Left ventricle myocardium superior (tissue), 1 donor: ENCODE measurements around the gene FASN. TPM values are rescaled to one million over a fixed set of nuclear protein-coding genes. Genes with fewer than 3 reads are reported as not detected.
"Not testable (repeated sequence)": the region's sequence is repeated elsewhere in the genome, so short reads cannot be mapped to it uniquely, and the experiment has no call there.

Source experiments
- ATAC-seq: fragments of 200-7000 bp; cut with Tn5 transposase; one replicate; pipeline ENCODE4 v1.9.1; 2020; ENCODE audit warnings: mild to moderate bottlenecking, moderate library complexity
- DNase-seq: peaks from one replicate; pipeline ENCODE4 v3.0.0-alpha.2; 2020
- intact Hi-C: fragments of 100-400 bp; cut with micrococcal nuclease; formaldehyde crosslinking; loops from one replicate; pipeline ENCODE4 v1.11.0; 2022
- total RNA-seq: library from RNA; stranded (reverse); fragmentation: NEBNext Ultra II Directional; extraction: Animal tissue kit (Norgen Biotek cat#: 25700); gene quantifications from one replicate; pipeline ENCODE4 v1.2.1, GENCODE V29; 2021
- donor health status: DM: no; HTN: yes; CAD: no; lungs with severe emphysema.

Gene FASN
- total RNA-seq, 1 donor from 2014 or later, result 17.0 TPM

- intact Hi-C loops, result no loop called here
- DNase-seq, result peak; percentile 89
- ATAC-seq, result peak; percentile 76
Measured at GRCh38 chr17:82051776-82052637, 46.0 kb downstream of the FASN start, which contains the start of the genes GPS1 and RFNG. Gene GPS1, plus strand, starts transcription at chr17:82051898. Its CDS starts 34 bp downstream, at chr17:82051932. Gene RFNG, minus strand, starts transcription at chr17:82051811. Its CDS starts 45 bp downstream, at chr17:82051766.

GRCh38 chr17:82050761-82051641, 47.0 kb downstream of the FASN start:
- intact Hi-C loops, result no loop called here
- DNase-seq, result peak; percentile 44
- ATAC-seq, result peak; percentile 12

- DNase-seq, result peak; percentile 22
- intact Hi-C loops, result no loop called here
- ATAC-seq, result no peak
Measured at GRCh38 chr17:82050152-82050760, 47.8 kb downstream of the FASN start.

GRCh38 chr17:82049521-82049971, 48.5 kb downstream of the FASN start:
- ATAC-seq (no peak), DNase-seq (peak; percentile 20)
- intact Hi-C loops, result no loop called here

GRCh38 chr17:82049106-82049505, 48.9 kb downstream of the FASN start:
- ATAC-seq, result no peak
- no peak for DNase-seq
- intact Hi-C loops, result no loop called here

GRCh38 chr17:82048571-82048971, 49.5 kb downstream of the FASN start:
- ATAC-seq (no peak), DNase-seq (no peak)
- intact Hi-C loops, result no loop called here

- DNase-seq (no peak), ATAC-seq (no peak)
- intact Hi-C loops, result no loop called here
Measured at GRCh38 chr17:82047914-82048570, 50.0 kb downstream of the FASN start.

GRCh38 chr17:82047379-82047778, 50.7 kb downstream of the FASN start:
- DNase-seq (no peak), ATAC-seq (no peak)
- intact Hi-C loops, result no loop called here

GRCh38 chr17:82046903-82047302, 51.1 kb downstream of the FASN start:
- DNase-seq, result no peak
- ATAC-seq, result no peak
- intact Hi-C loops, result no loop called here

- no peak for ATAC-seq
Measured at GRCh38 chr17:82045936-82046484, 52.0 kb downstream of the FASN start.

GRCh38 chr17:82043507-82043906, 54.5 kb downstream of the FASN start:
- ATAC-seq (no peak), DNase-seq (no peak)
- intact Hi-C loops, result no loop called here

More at GRCh38 chr17:82045936-82046484, 52.0 kb downstream of the FASN start:
- intact Hi-C loops, result no loop called here
- DNase-seq, result no peak

GRCh38 chr17:82042649-82043048, 55.4 kb downstream of the FASN start:
- ATAC-seq (no peak), DNase-seq (no peak)
- intact Hi-C loops, result no loop called here

- ATAC-seq (no peak), DNase-seq (no peak)
- intact Hi-C loops, result no loop called here
Measured at GRCh38 chr17:82041144-82041814, 56.8 kb downstream of the FASN start.

- ATAC-seq, result no peak
- intact Hi-C loops, result no loop called here
Measured at GRCh38 chr17:82039695-82040299, 58.2 kb downstream of the FASN start.

GRCh38 chr17:82038796-82039409, 59.1 kb downstream of the FASN start:
- DNase-seq, ATAC-seq, intact Hi-C loops: not testable (repeated sequence)

More at GRCh38 chr17:82039695-82040299, 58.2 kb downstream of the FASN start:
- DNase-seq, result no peak

GRCh38 chr17:82037889-82038195, 60.2 kb downstream of the FASN start:
- ATAC-seq, result no peak

More at GRCh38 chr17:82037889-82038195, 60.2 kb downstream of the FASN start:
- DNase-seq, result no peak
- intact Hi-C loops, result no loop called here
